Endothelial cell (in vitro differentiated cells): Measurements from ENCODE around the gene ATP5F1D. TPM values are rescaled to one million over a fixed set of nuclear protein-coding genes. Genes with fewer than 3 reads are reported as not detected.
"Not testable (repeated sequence)": the region's sequence is repeated elsewhere in the genome, so short reads cannot be mapped to it uniquely, and the experiment has no call there.

Source experiments
- DNase-seq: peaks from one replicate; pipeline ENCODE4 v3.0.0; 2021; ENCODE audit warnings: low spot score
- H3K27ac Mint-ChIP-seq: one replicate; pipeline ENCODE4 v1.8.0; 2021; ENCODE audit warnings: mixed read lengths, inconsistent platforms; ENCODE audit not compliant: unreplicated experiment
- H3K27me3 Mint-ChIP-seq: one replicate; pipeline ENCODE4 v1.8.0; 2021; ENCODE audit warnings: mild to moderate bottlenecking, moderate library complexity, mixed read lengths, inconsistent platforms; ENCODE audit not compliant: unreplicated experiment
- H3K36me3 Mint-ChIP-seq: one replicate; pipeline ENCODE4 v1.8.0; 2021; ENCODE audit warnings: mild to moderate bottlenecking, low read depth, mixed read lengths, inconsistent platforms; ENCODE audit not compliant: unreplicated experiment
- H3K4me1 Mint-ChIP-seq: one replicate; pipeline ENCODE4 v1.8.0; 2021; ENCODE audit warnings: mild to moderate bottlenecking, mixed read lengths, inconsistent platforms; ENCODE audit not compliant: unreplicated experiment
- H3K4me3 Mint-ChIP-seq: one replicate; pipeline ENCODE4 v1.8.0; 2021; ENCODE audit warnings: mild to moderate bottlenecking, mixed read lengths, inconsistent platforms; ENCODE audit not compliant: unreplicated experiment
- H3K9me3 Mint-ChIP-seq: one replicate; pipeline ENCODE4 v1.8.0; 2021; ENCODE audit warnings: mixed read lengths, inconsistent platforms; ENCODE audit not compliant: unreplicated experiment
- CTCF ChIP-seq: fragments of 200-600 bp; sonication (generic); IDR thresholded peaks from one replicate; pipeline ENCODE4 v1.5.0; 2021; ENCODE audit warnings: antibody characterized with exemption; ENCODE audit not compliant: unreplicated experiment
- long read RNA-seq: library from polyadenylated mRNA; unstranded; transcript quantifications from one replicate; pipeline ENCODE4 v2.0.0, GENCODE V29; 2020; ENCODE audit not compliant: unreplicated experiment
- total RNA-seq: library from RNA; stranded (reverse); fragmentation: NEBNext Ultra II Directional; extraction: Animal tissue kit (Norgen Biotek cat#: 25700); gene quantifications from one replicate; pipeline ENCODE4 v1.2.1, GENCODE V29; 2021; ENCODE audit not compliant: unreplicated experiment

The ATP5F1D gene
- total RNA-seq = 175 TPM
- long read RNA-seq, transcript ATP5F1D-201 (4 exons, 997 nt) = minor isoform, 60 of 205 reads
- long read RNA-seq, transcript ATP5F1D-202 (5 exons, 704 nt) = major isoform, 135 of 205 reads
- long read RNA-seq, partial matches to known transcripts = 0 of 205 reads
- long read RNA-seq, other reads (novel, unspliced or antisense) = 9 of 205 reads

- peaks cover 20% of the 10 kb centered on the region for H3K27me3 Mint-ChIP-seq
- no peak for TF ChIP-seq CTCF
- peak; percentile 84 for DNase-seq
- H3K9me3 Mint-ChIP-seq = no peaks in the 10 kb centered on the region
- H3K4me3 Mint-ChIP-seq = peak within 1 kb of the TSS; percentile 93
- no peaks in the 10 kb centered on the region for H3K36me3 Mint-ChIP-seq
- peak within 1 kb of the TSS; percentile 42 for H3K27ac Mint-ChIP-seq
- H3K4me1 Mint-ChIP-seq = peaks cover 7% of the 10 kb centered on the region
Observed at GRCh38 chr19:1241417-1242095, at the start of gene ATP5F1D. Gene ATP5F1D, plus strand, starts transcription at chr19:1241751. Its CDS starts 100 bp downstream, at chr19:1241851.

DNA sequence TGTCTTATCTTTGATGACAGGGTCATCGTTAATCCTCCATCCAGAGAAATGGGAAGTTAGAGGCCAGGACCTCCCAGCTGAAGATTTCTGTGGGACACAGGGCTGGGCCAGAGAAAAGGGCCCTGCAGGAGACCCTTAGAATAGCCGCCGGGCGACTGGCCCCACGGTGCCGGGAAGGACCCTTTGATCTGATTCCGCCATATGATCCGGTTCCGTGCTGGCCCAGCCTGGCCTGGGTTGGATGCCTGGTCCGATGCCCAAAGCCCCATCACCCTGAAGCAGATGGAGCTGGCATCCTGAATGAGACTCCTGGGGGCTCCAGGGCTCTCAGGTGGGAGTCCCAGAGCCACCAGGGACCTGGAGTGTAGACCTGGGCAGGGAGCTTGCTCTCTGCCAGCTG lies 42.0 kb upstream of the ATP5F1D start:
- peaks cover 3% of the 10 kb centered on the region for H3K27me3 Mint-ChIP-seq

GRCh38 chr19:1200614-1201013 lies 40.9 kb upstream of the ATP5F1D start:
- DNase-seq, H3K27ac Mint-ChIP-seq, H3K9me3 Mint-ChIP-seq, H3K27me3 Mint-ChIP-seq, H3K4me3 Mint-ChIP-seq, H3K36me3 Mint-ChIP-seq, H3K4me1 Mint-ChIP-seq: not testable (repeated sequence)

More for the DNA sequence above, 42.0 kb upstream of the ATP5F1D start:
- no peak for DNase-seq
- no peak overlapping the region for H3K27ac Mint-ChIP-seq
- no peak for TF ChIP-seq CTCF
- H3K9me3 Mint-ChIP-seq = no peaks in the 10 kb centered on the region
- H3K4me1 Mint-ChIP-seq = peaks cover 2% of the 10 kb centered on the region
- no peak overlapping the region for H3K4me3 Mint-ChIP-seq
- H3K36me3 Mint-ChIP-seq = peaks cover 3% of the 10 kb centered on the region

- H3K4me1 Mint-ChIP-seq = peaks cover 15% of the 10 kb centered on the region
- peak; percentile 100 for DNase-seq
- H3K36me3 Mint-ChIP-seq = peaks cover 7% of the 10 kb centered on the region
- no peak for TF ChIP-seq CTCF
- no peaks in the 10 kb centered on the region for H3K9me3 Mint-ChIP-seq
- peak within 1 kb of the TSS; percentile 96 for H3K4me3 Mint-ChIP-seq
- peaks cover 7% of the 10 kb centered on the region for H3K27me3 Mint-ChIP-seq
- peak within 1 kb of the TSS; percentile 74 for H3K27ac Mint-ChIP-seq
Observed at GRCh38 chr19:1205114-1206099, 36.1 kb upstream of the ATP5F1D start, which contains the start of gene STK11. Gene STK11, plus strand, starts transcription at chr19:1205778. Its CDS starts 1,136 bp downstream, at chr19:1206914.

GRCh38 chr19:1206150-1206863 lies 35.2 kb upstream of the ATP5F1D start:
- Mint-ChIP-seq H3K27ac (peak overlapping the region; percentile 74), H3K9me3 (no peaks in the 10 kb centered on the region)
- no peak for TF ChIP-seq CTCF

More at GRCh38 chr19:1206150-1206863, 35.2 kb upstream of the ATP5F1D start:
- peaks cover 15% of the 10 kb centered on the region for H3K4me1 Mint-ChIP-seq
- DNase-seq = peak; percentile 19
- peaks cover 7% of the 10 kb centered on the region for H3K27me3 Mint-ChIP-seq
- H3K4me3 Mint-ChIP-seq = peak overlapping the region; percentile 96
- H3K36me3 Mint-ChIP-seq = peaks cover 7% of the 10 kb centered on the region
